Measurements from ENCODE around the gene INPP5D. TPM values are rescaled to one million over a fixed set of nuclear protein-coding genes. Genes with fewer than 3 reads are reported as not detected.
A peak's percentile ranks its signal among the peaks of the same experiment; 100 is the strongest.

INPP5D gene
- polyA plus RNA-seq, 2 of the 4 experiments (the other 2 are of a cell fraction): 0.26 to 0.53 TPM

DNA sequence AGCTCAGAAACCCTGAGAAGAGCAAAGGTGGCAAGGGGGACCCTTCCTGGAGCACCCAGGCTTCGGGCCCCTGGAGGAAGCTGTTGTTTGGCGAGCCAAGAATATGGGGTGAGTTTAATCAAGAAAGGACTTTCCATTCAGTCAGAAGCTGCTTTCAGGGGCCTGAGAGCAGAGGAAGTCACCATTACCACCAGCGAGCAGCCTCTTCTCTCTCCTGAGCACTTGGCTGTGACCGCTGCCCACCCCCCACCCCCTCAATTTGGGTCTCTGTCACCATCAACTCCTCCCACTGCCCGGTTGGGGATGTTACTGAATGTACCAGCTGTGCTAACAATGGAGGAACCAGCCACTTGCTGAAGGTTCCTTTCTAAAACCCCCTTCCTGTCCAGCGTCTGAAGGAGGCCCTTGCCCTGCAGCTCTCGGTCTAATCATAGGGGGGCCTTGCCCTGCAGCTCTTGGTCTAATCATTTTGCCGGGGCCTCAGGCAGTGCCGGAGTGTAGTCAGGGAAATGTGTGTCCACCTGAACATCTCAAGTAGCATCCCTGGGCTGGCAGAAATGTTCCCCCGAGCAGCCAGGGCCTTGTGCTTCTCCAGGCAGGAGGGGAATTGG, 943 bp downstream of the INPP5D start:
- Histone ChIP-seq H3K27ac (no peak overlapping the region), H3K4me2 (no peak overlapping the region), H3K4me1 (no peaks in the 10 kb centered on the region), H3K9me3 (no peaks in the 10 kb centered on the region), H3K4me3 (no peak overlapping the region)
- 78% methylated on average over 10 of the region's 10 CpGs for WGBS (ENCODE audit: missing lambda C conversion rate)
- no peak for DNase-seq (ENCODE audit: low read depth in 1 of 2, low spot score in 1 of 2)
- ChIA-PET POLR2A (no interaction called here), CTCF (interaction anchor here (0.8 to 2.0 kb wide), 5 partner anchors 9 to 163 kb away, joined by 3 to 4 read pairs (median 3); no protein-coding TSS in a partner anchor)
- no peak for FAIRE-seq
- no peak for ATAC-seq
- TF ChIP-seq ESRRA (IDR thresholded peaks at IDR 0.05; ENCODE audit: borderline replicate concordance, low read length): no peak
- no peak for TF ChIP-seq FOXS1 (CRISPR knock-in tag; IDR thresholded peaks at IDR 0.05)
- TF ChIP-seq BCL3 (IDR thresholded peaks at IDR 0.05): no peak
- TF ChIP-seq POLR2A (IDR thresholded peaks at IDR 0.05; ENCODE audit: low read length): no peak
- TF ChIP-seq RFX5 (IDR thresholded peaks at IDR 0.05): no peak
- no peak for TF ChIP-seq JUNB (IDR thresholded peaks at IDR 0.05)
- no peak for TF ChIP-seq BHLHE40 (IDR thresholded peaks at IDR 0.05; ENCODE audit: low read depth, low read length)
- TF ChIP-seq ZSCAN20 (CRISPR knock-in tag; IDR thresholded peaks at IDR 0.05): no peak
- TF ChIP-seq ELK1 (IDR thresholded peaks at IDR 0.05; ENCODE audit: low read depth, low read length): no peak
- no peak for TF ChIP-seq RCOR1 (IDR thresholded peaks at IDR 0.05; ENCODE audit: low read depth, low read length)
- no peak for TF ChIP-seq CHD2 (IDR thresholded peaks at IDR 0.05; ENCODE audit: low read length, partially characterized antibody)
- TF ChIP-seq CBX2 (IDR thresholded peaks at IDR 0.05; ENCODE audit: borderline replicate concordance, low read depth): no peak
- TF ChIP-seq HOXB13 (CRISPR knock-in tag; IDR thresholded peaks at IDR 0.05; ENCODE audit: low read depth): no peak
- no peak for TF ChIP-seq ATOH8 (CRISPR knock-in tag; IDR thresholded peaks at IDR 0.05; ENCODE audit: low read depth)

GRCh38 chr2:233061591-233062450, 1.7 kb downstream of the INPP5D start:
- no peak overlapping the region for H3K27ac ChIP-seq
- FAIRE-seq: no peak

More at GRCh38 chr2:233061591-233062450, 1.7 kb downstream of the INPP5D start:
- Histone ChIP-seq H3K4me1 (no peaks in the 10 kb centered on the region), H3K4me3 (no peak overlapping the region), H3K4me2 (no peak overlapping the region), H3K9me3 (no peaks in the 10 kb centered on the region)
- ChIA-PET CTCF (interaction anchor here (0.8 to 6.7 kb wide), 5 partner anchors 8 to 209 kb away, joined by 3 to 45 read pairs (median 3); no protein-coding TSS in a partner anchor), POLR2A (no interaction called here)
- no peak for DNase-seq (ENCODE audit: low read depth in 1 of 2, low spot score in 1 of 2)
- peak; percentile 41 to 67; a peak in 3 of 6 replicates for ATAC-seq
- 78% methylated on average over 11 of the region's 12 CpGs for WGBS (ENCODE audit: missing lambda C conversion rate)
- TF ChIP-seq, protein P1, sequence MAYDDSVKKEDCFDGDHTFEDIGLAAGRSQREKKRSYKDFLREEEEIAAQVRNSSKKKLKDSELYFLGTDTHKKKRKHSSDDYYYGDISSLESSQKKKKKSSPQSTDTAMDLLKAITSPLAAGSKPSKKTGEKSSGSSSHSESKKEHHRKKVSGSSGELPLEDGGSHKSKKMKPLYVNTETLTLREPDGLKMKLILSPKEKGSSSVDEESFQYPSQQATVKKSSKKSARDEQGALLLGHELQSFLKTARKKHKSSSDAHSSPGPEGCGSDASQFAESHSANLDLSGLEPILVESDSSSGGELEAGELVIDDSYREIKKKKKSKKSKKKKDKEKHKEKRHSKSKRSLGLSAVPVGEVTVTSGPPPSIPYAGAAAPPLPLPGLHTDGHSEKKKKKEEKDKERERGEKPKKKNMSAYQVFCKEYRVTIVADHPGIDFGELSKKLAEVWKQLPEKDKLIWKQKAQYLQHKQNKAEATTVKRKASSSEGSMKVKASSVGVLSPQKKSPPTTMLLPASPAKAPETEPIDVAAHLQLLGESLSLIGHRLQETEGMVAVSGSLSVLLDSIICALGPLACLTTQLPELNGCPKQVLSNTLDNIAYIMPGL (CRISPR knock-in tag; IDR thresholded peaks at IDR 0.05; ENCODE audit: borderline replicate concordance): no peak
- TF ChIP-seq HES2 (IDR thresholded peaks at IDR 0.05) (no peak), JUN (IDR thresholded peaks at IDR 0.05) (no peak), POLR2A (IDR thresholded peaks at IDR 0.05; ENCODE audit: low read length) (no peak), PHF8 (IDR thresholded peaks at IDR 0.05; ENCODE audit: borderline replicate concordance, low read depth) (no peak), SMC3 (IDR thresholded peaks at IDR 0.05) (no peak), JUNB (IDR thresholded peaks at IDR 0.05) (no peak), HEYL (CRISPR knock-in tag; IDR thresholded peaks at IDR 0.05) (no peak), RFX5 (IDR thresholded peaks at IDR 0.05) (no peak), HOXB5 (CRISPR knock-in tag; IDR thresholded peaks at IDR 0.05) (no peak), NR3C1 (IDR thresholded peaks at IDR 0.05) (no peak), HOXB13 (CRISPR knock-in tag; IDR thresholded peaks at IDR 0.05; ENCODE audit: low read depth) (no peak), ZNF302 (CRISPR knock-in tag; IDR thresholded peaks at IDR 0.05) (no peak), FOSL2 (IDR thresholded peaks at IDR 0.05) (no peak), FOSL2 (CRISPR knock-in tag; IDR thresholded peaks at IDR 0.05) (no peak), ZSCAN20 (CRISPR knock-in tag; IDR thresholded peaks at IDR 0.05) (no peak), HOXA7 (CRISPR knock-in tag; IDR thresholded peaks at IDR 0.05) (no peak)
- TF ChIP-seq, protein P2, sequence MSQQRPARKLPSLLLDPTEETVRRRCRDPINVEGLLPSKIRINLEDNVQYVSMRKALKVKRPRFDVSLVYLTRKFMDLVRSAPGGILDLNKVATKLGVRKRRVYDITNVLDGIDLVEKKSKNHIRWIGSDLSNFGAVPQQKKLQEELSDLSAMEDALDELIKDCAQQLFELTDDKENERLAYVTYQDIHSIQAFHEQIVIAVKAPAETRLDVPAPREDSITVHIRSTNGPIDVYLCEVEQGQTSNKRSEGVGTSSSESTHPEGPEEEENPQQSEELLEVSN (IDR thresholded peaks at IDR 0.05; ENCODE audit: borderline replicate concordance, low read depth): no peak
- TF ChIP-seq, protein P3, sequence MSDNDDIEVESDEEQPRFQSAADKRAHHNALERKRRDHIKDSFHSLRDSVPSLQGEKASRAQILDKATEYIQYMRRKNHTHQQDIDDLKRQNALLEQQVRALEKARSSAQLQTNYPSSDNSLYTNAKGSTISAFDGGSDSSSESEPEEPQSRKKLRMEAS (IDR thresholded peaks at IDR 0.05): no peak

Measured in A549 (cell line).